NCI-H2029 treated with DMSO at 0.1 percent for 48 hours (cell line): ENCODE data around the gene ILK.

Source experiments
- DNase-seq: peaks from one replicate; lab custom pipeline; 2025; lab: John Stamatoyannopoulos, UW

ILK gene

DNA sequence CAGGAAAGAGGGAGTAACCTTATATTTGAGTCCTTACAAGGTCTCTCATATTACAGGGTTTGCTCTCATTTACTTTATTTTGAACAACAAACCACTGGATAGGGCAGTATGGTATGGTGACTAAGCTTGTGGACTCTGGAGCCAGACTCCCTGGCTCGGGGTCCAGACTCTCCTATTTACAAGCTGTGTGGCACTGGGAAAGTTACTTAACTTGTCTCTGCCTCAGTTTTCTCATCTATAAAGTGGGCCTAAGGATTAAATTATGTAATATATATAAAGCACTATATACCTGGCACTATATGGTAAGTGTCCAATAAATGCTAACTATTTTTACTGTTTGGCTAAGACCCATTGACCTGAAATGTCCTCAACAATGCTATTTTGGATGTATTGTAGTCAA is 53.8 kb downstream of the ILK start:
- no peak for DNase-seq

DNA sequence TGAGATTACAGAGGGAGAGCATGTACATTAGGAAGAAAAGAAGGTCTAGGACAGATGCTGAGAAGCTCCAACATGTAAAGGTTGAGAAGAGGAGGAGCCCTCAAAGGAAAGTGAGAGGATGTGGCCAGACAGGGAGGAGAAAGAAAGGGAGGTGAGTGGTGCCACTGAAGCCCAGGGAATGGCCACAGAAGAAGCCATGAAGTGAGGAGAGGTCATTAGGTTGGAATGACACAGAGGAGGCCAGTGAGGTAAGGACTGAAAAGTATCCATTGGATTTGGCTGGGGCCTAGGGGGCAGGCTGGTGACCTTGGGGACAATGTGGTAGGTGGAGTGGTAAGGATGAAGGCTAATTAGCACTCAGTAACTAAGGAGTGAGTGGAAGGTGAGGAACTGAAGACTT is 55.1 kb downstream of the ILK start:
- DNase-seq, result no peak
